ENCODE results near the gene COX17.

The COX17 gene

DNA sequence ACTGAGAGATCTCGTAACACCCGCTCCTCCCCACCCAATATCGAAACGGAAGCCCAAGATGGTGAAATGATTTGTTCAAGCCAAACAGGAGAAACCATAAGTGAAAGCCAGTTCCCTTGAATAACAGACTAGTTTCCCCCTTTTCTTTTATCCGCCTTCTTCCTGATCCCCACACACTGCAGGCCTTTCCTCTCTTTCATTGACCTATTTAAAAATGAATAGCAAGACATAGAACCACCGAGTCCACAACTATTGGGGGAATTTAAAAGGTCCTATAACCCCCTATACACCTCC lies 382 bp upstream of the COX17 start:
- Histone ChIP-seq H3K4me1 (peaks cover 26% of the 10 kb centered on the region), H3K4me3 (ENCODE audit: low read depth, low read length) (peak overlapping the region; percentile 69), H3K79me2 (peaks cover 5% of the 10 kb centered on the region), H3K27me3 (ENCODE audit: control insufficient read depth, insufficient read depth, low read length) (no peaks in the 10 kb centered on the region), H3K9me3 (ENCODE audit: control insufficient read depth, low read length) (no peaks in the 10 kb centered on the region), H3K9ac (no peak overlapping the region), H3K27ac (peak overlapping the region; percentile 75), H3K4me2 (ENCODE audit: low read length) (peak overlapping the region; percentile 88), H3K36me3 (ENCODE audit: control insufficient read depth, insufficient read depth, low read length) (no peaks in the 10 kb centered on the region), H2AFZ (peak overlapping the region; percentile 71)
- TF ChIP-seq, protein P1, sequence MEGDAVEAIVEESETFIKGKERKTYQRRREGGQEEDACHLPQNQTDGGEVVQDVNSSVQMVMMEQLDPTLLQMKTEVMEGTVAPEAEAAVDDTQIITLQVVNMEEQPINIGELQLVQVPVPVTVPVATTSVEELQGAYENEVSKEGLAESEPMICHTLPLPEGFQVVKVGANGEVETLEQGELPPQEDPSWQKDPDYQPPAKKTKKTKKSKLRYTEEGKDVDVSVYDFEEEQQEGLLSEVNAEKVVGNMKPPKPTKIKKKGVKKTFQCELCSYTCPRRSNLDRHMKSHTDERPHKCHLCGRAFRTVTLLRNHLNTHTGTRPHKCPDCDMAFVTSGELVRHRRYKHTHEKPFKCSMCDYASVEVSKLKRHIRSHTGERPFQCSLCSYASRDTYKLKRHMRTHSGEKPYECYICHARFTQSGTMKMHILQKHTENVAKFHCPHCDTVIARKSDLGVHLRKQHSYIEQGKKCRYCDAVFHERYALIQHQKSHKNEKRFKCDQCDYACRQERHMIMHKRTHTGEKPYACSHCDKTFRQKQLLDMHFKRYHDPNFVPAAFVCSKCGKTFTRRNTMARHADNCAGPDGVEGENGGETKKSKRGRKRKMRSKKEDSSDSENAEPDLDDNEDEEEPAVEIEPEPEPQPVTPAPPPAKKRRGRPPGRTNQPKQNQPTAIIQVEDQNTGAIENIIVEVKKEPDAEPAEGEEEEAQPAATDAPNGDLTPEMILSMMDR (IDR thresholded peaks at IDR 0.05): no peak

DNA sequence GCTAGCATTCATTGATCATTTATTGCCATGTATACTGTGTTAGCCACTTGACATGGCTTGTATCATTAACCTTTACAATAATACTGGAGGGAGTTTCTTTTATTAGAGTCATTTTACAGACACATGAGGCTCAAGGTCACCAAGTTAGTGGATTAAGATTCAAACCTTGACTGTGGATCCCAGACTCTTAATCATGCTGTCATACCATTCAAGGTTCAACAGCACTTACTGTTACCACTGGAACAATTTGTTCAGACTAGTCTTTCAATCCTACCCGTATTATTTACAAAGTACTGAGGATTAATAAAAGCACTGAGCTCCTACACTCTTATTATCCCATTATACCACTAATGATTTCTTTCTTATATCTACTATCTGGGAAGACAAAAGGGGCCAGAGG lies 1.2 kb downstream of the COX17 start:
- Histone ChIP-seq H3K27me3 (ENCODE audit: control insufficient read depth, insufficient read depth, low read length) (no peaks in the 10 kb centered on the region), H3K9me3 (ENCODE audit: control insufficient read depth, low read length) (no peaks in the 10 kb centered on the region), H3K36me3 (ENCODE audit: control insufficient read depth, insufficient read depth, low read length) (no peaks in the 10 kb centered on the region), H3K4me3 (ENCODE audit: low read depth, low read length) (peak overlapping the region; percentile 69), H3K4me2 (ENCODE audit: low read length) (peak overlapping the region; percentile 69), H3K79me2 (peaks cover 5% of the 10 kb centered on the region), H3K4me1 (peaks cover 29% of the 10 kb centered on the region), H3K27ac (peak overlapping the region; percentile 75), H2AFZ (no peak overlapping the region), H3K9ac (peak overlapping the region; percentile 32)
- TF ChIP-seq, protein P1 (IDR thresholded peaks at IDR 0.05): no peak

DNA sequence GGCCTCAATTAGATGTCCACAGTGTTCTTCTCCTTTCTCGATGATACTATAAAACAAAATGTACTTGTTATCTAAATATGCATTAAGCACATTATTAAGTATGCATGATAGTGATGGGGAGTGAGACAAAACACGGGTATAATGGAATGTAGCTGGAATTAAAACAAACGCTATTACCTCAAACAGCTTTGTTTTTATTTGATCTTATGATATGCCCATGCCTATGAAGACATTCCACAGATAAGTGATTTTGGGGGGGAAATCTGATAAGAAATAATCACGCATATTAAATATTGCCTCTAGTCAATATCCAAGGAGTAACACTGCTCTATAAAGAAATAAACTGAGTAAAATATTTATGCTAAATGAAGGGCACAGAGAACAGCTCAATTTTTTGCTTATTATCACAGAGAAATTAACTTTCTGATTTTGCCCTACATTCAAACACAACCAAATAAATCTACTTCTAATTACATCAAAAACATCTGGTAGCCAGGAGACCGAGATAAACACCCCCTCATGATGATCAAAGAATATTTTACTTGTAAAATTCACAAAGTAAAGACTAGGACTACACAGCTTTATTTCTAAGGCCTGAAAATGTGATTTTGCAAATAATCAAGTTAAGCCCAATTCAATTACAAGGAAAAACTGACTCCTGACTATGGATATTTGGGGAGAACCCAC lies 1.9 kb downstream of the COX17 start:
- Histone ChIP-seq H2AFZ (no peak overlapping the region), H3K4me1 (peaks cover 28% of the 10 kb centered on the region), H3K4me2 (ENCODE audit: low read length) (peak overlapping the region; percentile 69), H3K27ac (peak overlapping the region; percentile 75), H3K9me3 (ENCODE audit: control insufficient read depth, low read length) (no peaks in the 10 kb centered on the region), H3K36me3 (ENCODE audit: control insufficient read depth, insufficient read depth, low read length) (no peaks in the 10 kb centered on the region), H3K79me2 (peaks cover 5% of the 10 kb centered on the region), H3K27me3 (ENCODE audit: control insufficient read depth, insufficient read depth, low read length) (no peaks in the 10 kb centered on the region), H3K9ac (no peak overlapping the region), H3K4me3 (ENCODE audit: low read depth, low read length) (peak overlapping the region; percentile 69)
- TF ChIP-seq, protein P1 (IDR thresholded peaks at IDR 0.05): no peak

DNA sequence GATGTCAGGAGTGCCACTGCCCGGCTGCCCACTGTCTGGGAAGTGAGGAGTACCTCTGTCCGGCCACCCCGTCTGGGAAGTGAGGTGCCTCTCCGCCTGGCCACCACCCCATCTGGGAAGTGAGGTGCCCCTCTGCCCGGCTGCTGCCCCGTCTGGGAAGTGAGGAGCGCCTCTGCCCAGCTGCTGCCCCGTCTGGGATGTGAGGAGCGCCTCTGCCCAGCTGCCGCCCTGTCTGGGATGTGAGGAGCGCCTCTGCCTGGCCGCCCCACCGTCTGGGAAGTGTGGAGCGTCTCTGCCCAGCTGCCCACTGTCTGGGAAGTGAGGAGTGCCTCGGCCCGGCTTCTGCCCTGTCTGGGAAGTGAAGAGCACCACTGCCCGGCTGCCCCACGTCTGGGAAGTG lies 3.3 kb downstream of the COX17 start:
- Histone ChIP-seq H3K4me3 (ENCODE audit: low read depth, low read length) (no peak overlapping the region), H3K9me3 (ENCODE audit: control insufficient read depth, low read length) (no peaks in the 10 kb centered on the region), H3K36me3 (ENCODE audit: control insufficient read depth, insufficient read depth, low read length) (no peaks in the 10 kb centered on the region), H2AFZ (no peak overlapping the region), H3K27me3 (ENCODE audit: control insufficient read depth, insufficient read depth, low read length) (no peaks in the 10 kb centered on the region), H3K27ac (no peak overlapping the region), H3K4me2 (ENCODE audit: low read length) (no peak overlapping the region), H3K4me1 (peaks cover 20% of the 10 kb centered on the region), H3K79me2 (peaks cover 5% of the 10 kb centered on the region), H3K9ac (no peak overlapping the region)
- TF ChIP-seq, protein P1 (IDR thresholded peaks at IDR 0.05): no peak

GRCh38 chr3:119672776-119673175 lies 4.4 kb downstream of the COX17 start:
- no peak overlapping the region for H3K9ac ChIP-seq
- no peak overlapping the region for H3K27ac ChIP-seq
- no peak overlapping the region for H3K4me2 ChIP-seq (ENCODE audit: low read length)
- no peak overlapping the region for H2AFZ ChIP-seq
- TF ChIP-seq, protein P1 (IDR thresholded peaks at IDR 0.05): no peak
- peaks cover 20% of the 10 kb centered on the region for H3K4me1 ChIP-seq
- no peaks in the 10 kb centered on the region for H3K9me3 ChIP-seq (ENCODE audit: control insufficient read depth, low read length)
- no peaks in the 10 kb centered on the region for H3K36me3 ChIP-seq (ENCODE audit: control insufficient read depth, insufficient read depth, low read length)
- H3K27me3 ChIP-seq (ENCODE audit: control insufficient read depth, insufficient read depth, low read length): no peaks in the 10 kb centered on the region
- H3K4me3 ChIP-seq (ENCODE audit: low read depth, low read length): no peak overlapping the region
- H3K79me2 ChIP-seq: peaks cover 5% of the 10 kb centered on the region

Measured in parathyroid adenoma (tissue), 2 donors.